IMR-90 (cell line): ENCODE data around the gene MMP24. TPM values are rescaled to one million over a fixed set of nuclear protein-coding genes. Genes with fewer than 3 reads are reported as not detected.
A peak's percentile ranks its signal among the peaks of the same experiment; 100 is the strongest.

ENCODE experiments used
- ATAC-seq: fragments of 200-7000 bp; cut with Tn5 transposase; 2 replicates; pipeline ENCODE4 v1.9.1; 2020; ENCODE audit warnings: low read depth, mild to moderate bottlenecking, moderate library complexity
- BruUV-seq: library from RNA; stranded (reverse); fragments of 400-500 nt; replicated peaks from 2 replicates; lab custom pipeline; 2021; lab: Mats Ljungman, UMichigan
- CTCF ChIA-PET: fragments of 300-600 bp; formaldehyde crosslinking; extraction: SDS; loops from one replicate; lab custom pipeline; 2021; ENCODE audit warnings: antibody characterized with exemption; lab: Yijun Ruan, JAX
- POLR2A ChIA-PET: fragments of 300-600 bp; sonication (Branson Sonifier 250); formaldehyde crosslinking; loops from one replicate; lab custom pipeline; 2022; ENCODE audit warnings: antibody characterized with exemption; ENCODE audit not compliant: unreplicated experiment; lab: Charles Lee
- DNase-seq: peaks from one replicate; pipeline ENCODE4 v3.0.0; 2013
- H2AFZ ChIP-seq: replicated peaks from 2 replicates; pipeline ENCODE3; 2013; ENCODE audit warnings: low read length, mild to moderate bottlenecking; ENCODE audit not compliant: poor library complexity
- H2AK5ac ChIP-seq: 2 replicates; pipeline ENCODE4 v1.6.1; 2013; ENCODE audit warnings: low read depth, low read length, inconsistent platforms
- H2AK9ac ChIP-seq: replicated peaks from 2 replicates; pipeline ENCODE3; 2013; ENCODE audit warnings: mild to moderate bottlenecking, low read depth, low read length, moderate library complexity; ENCODE audit not compliant: poor library complexity
- H2BK120ac ChIP-seq: 2 replicates; pipeline ENCODE4 v1.6.1; 2013; ENCODE audit warnings: low read depth, low read length, inconsistent platforms
- H2BK15ac ChIP-seq: 3 replicates; pipeline ENCODE4 v1.6.1; 2013; ENCODE audit warnings: low read depth, low read length, inconsistent platforms
- H2BK20ac ChIP-seq: 2 replicates; pipeline ENCODE4 v1.6.1; 2013; ENCODE audit warnings: low read depth, mild to moderate bottlenecking, inconsistent platforms, low read length, moderate library complexity
- H2BK5ac ChIP-seq: 2 replicates; pipeline ENCODE4 v1.6.1; 2013; ENCODE audit warnings: mild to moderate bottlenecking, low read depth, low read length, inconsistent platforms; ENCODE audit not compliant: poor library complexity, severe bottlenecking
- H3K14ac ChIP-seq: replicated peaks from 2 replicates; pipeline ENCODE4 v1.6.1; 2013; ENCODE audit warnings: low read depth, low read length, inconsistent platforms
- H3K18ac ChIP-seq: 2 replicates; pipeline ENCODE4 v1.6.1; 2013; ENCODE audit warnings: low read depth, low read length, control low read depth
- H3K23ac ChIP-seq: 2 replicates; pipeline ENCODE4 v1.6.1; 2013; ENCODE audit warnings: low read depth, low read length, inconsistent platforms
- H3K27ac ChIP-seq: 2 replicates; pipeline ENCODE4 v1.5.1; 2013; ENCODE audit warnings: mild to moderate bottlenecking, control low read depth, low read length; ENCODE audit not compliant: insufficient read depth
- H3K27me3 ChIP-seq: 2 replicates; pipeline ENCODE4 v1.6.1; 2013; ENCODE audit warnings: low read length; ENCODE audit not compliant: control insufficient read depth, insufficient read depth
- H3K36me3 ChIP-seq: 2 replicates; pipeline ENCODE4 v1.6.1; 2013; ENCODE audit warnings: low read length, mixed read lengths; ENCODE audit not compliant: control insufficient read depth, insufficient read depth
- H3K4ac ChIP-seq: 2 replicates; pipeline ENCODE4 v1.6.1; 2013; ENCODE audit warnings: low read depth, low read length, inconsistent platforms
- H3K4me1 ChIP-seq: 2 replicates; pipeline ENCODE4 v1.6.1; 2013; ENCODE audit warnings: low read length, mixed read lengths; ENCODE audit not compliant: control insufficient read depth, insufficient read depth
- H3K4me2 ChIP-seq: 2 replicates; pipeline ENCODE4 v1.6.1; 2013; ENCODE audit warnings: low read depth, mild to moderate bottlenecking, control low read depth, low read length, moderate library complexity
- H3K4me3 ChIP-seq: 2 replicates; pipeline ENCODE4 v1.5.1; 2013; ENCODE audit warnings: low read depth, mild to moderate bottlenecking, control low read depth, low read length, moderate library complexity; ENCODE audit not compliant: insufficient read depth
- H3K56ac ChIP-seq: 2 replicates; pipeline ENCODE4 v1.6.1; 2013; ENCODE audit warnings: low read length, inconsistent platforms; ENCODE audit not compliant: insufficient read depth; ENCODE audit errors: extremely low read depth
- H3K79me1 ChIP-seq, 2 experiments: 2 replicates each; pipeline ENCODE4 v1.6.1; 2013; ENCODE audit warnings: low read length in 2 of 2, inconsistent platforms in 1 of 2, low read depth in 1 of 2
- H3K9ac ChIP-seq: 2 replicates; pipeline ENCODE4 v1.6.1; 2013; ENCODE audit warnings: low read depth, low read length, control low read depth
- H3K9me1 ChIP-seq: 2 replicates; pipeline ENCODE4 v1.6.1; 2013; ENCODE audit warnings: low read length, inconsistent platforms; ENCODE audit not compliant: insufficient read depth
- H3K9me3 ChIP-seq: 2 replicates; pipeline ENCODE4 v1.6.1; 2013; ENCODE audit warnings: low read length; ENCODE audit not compliant: control insufficient read depth, insufficient read depth
- H4K20me1 ChIP-seq: 2 replicates; pipeline ENCODE4 v1.6.1; 2013; ENCODE audit warnings: low read length, inconsistent platforms; ENCODE audit not compliant: insufficient read depth
- H4K5ac ChIP-seq: 2 replicates; pipeline ENCODE4 v1.6.1; 2013; ENCODE audit warnings: mild to moderate bottlenecking, low read depth, low read length, control low read depth
- H4K8ac ChIP-seq, 2 experiments: 2 replicates each; pipeline ENCODE4 v1.6.1; 2013; ENCODE audit warnings: low read depth in 2 of 2, low read length in 2 of 2, control low read depth in 1 of 2, inconsistent platforms in 1 of 2
- H4K91ac ChIP-seq: 2 replicates; pipeline ENCODE4 v1.6.1; 2013; ENCODE audit warnings: low read depth, low read length, inconsistent platforms; ENCODE audit not compliant: insufficient read depth
- BHLHE40 ChIP-seq: fragments of 150-350 bp; IDR thresholded peaks from 2 replicates; pipeline ENCODE4 v1.6.1; 2016; ENCODE audit warnings: mild to moderate bottlenecking, low read depth, low read length
- CEBPB ChIP-seq: IDR thresholded peaks from 2 replicates; pipeline ENCODE4 v1.6.1; 2012; ENCODE audit warnings: low read depth, low read length, improper control_type of control experiment
- CHD1 ChIP-seq: IDR thresholded peaks from 2 replicates; pipeline ENCODE4 v1.6.1; 2012; ENCODE audit warnings: low read depth, low read length, improper control_type of control experiment
- FOS ChIP-seq: fragments of 150-350 bp; IDR thresholded peaks from 2 replicates; pipeline ENCODE4 v1.6.1; 2016; ENCODE audit warnings: low read depth, low read length
- MAFK ChIP-seq: IDR thresholded peaks from 2 replicates; pipeline ENCODE4 v1.6.1; 2012; ENCODE audit warnings: low read depth, low read length, improper control_type of control experiment
- MAZ ChIP-seq: IDR thresholded peaks from 2 replicates; pipeline ENCODE4 v1.6.1; 2012; ENCODE audit warnings: low read depth, mild to moderate bottlenecking, low read length, improper control_type of control experiment, moderate library complexity, borderline replicate concordance
- MXI1 ChIP-seq: IDR thresholded peaks from 2 replicates; pipeline ENCODE4 v1.6.1; 2012; ENCODE audit warnings: low read depth, mild to moderate bottlenecking, low read length, moderate library complexity, borderline replicate concordance
- POLR2A ChIP-seq: IDR thresholded peaks from 2 replicates; pipeline ENCODE4 v1.6.1; 2012; ENCODE audit warnings: mild to moderate bottlenecking, low read depth, low read length
- WGBS, 2 experiments: methylation state at CpG; one replicate each; pipeline versions ENCODE4 v1.1.5 to v1.1.7; 2013; ENCODE audit warnings: missing lambda C conversion rate in 2 of 2; ENCODE audit not compliant: insufficient read length in 1 of 2; ENCODE audit errors: extremely low coverage in 2 of 2; 5-methylcytosine and 5-hydroxymethylcytosine counted together
- dilution Hi-C: fragments of 300-500 bp; cut with HindIII; formaldehyde crosslinking; loops from one replicate; pipeline ENCODE4 v1.14.3; 2018; ENCODE audit warnings: low sequenced_read_pairs; ENCODE audit not compliant: unreplicated experiment
- in situ Hi-C: fragments of 300-500 bp; cut with MboI; formaldehyde crosslinking; loops from 3 replicates; pipeline ENCODE4 v1.14.3; 2019; ENCODE audit warnings: low sequenced_read_pairs, inconsistent platforms, mixed read lengths
- intact Hi-C: fragments of 100-400 bp; cut with micrococcal nuclease; formaldehyde crosslinking; loops from 2 replicates; pipeline ENCODE4 v1.10.0; 2022
- polyA plus RNA-seq, 3 experiments: library from polyadenylated mRNA; depleted of rRNA; stranded (reverse); fragments of >200 nt; gene quantifications; 2 replicates each; pipeline ENCODE4 v1.2.3, GENCODE V29; 2012; ENCODE audit warnings: low replicate concordance in 1 of 3
- total RNA-seq: library from RNA; depleted of rRNA; stranded (reverse); fragments of >200 nt; gene quantifications from 2 replicates; pipeline ENCODE4 v1.2.3, GENCODE V29; 2012

Gene MMP24
- total and polyA plus RNA-seq, 2 of the 4 experiments (the other 2 are of a cell fraction) = 0.36 to 0.79 TPM

GRCh38 chr20:35275741-35276251 lies 49.3 kb downstream of the MMP24 start:
- Histone ChIP-seq H3K27me3 (no peaks in the 10 kb centered on the region), H4K5ac (no peak overlapping the region), H3K9me3 (no peaks in the 10 kb centered on the region), H3K79me1 (peaks cover 30 to 64% of the 10 kb centered on the region in 2 experiments), H3K36me3 (peaks cover 57% of the 10 kb centered on the region), H2BK5ac (no peak overlapping the region), H2AK5ac (peak overlapping the region; percentile 37; the same call in 1 of the 2 replicates), H3K4ac (no peak overlapping the region), H3K4me1 (peaks cover 6% of the 10 kb centered on the region), H2BK15ac (no peak overlapping the region), H2AK9ac (peak overlapping the region; percentile 50), H2AFZ (peak overlapping the region; percentile 14), H4K8ac (no peak overlapping the region), H2BK20ac (no peak overlapping the region), H3K14ac (no peak overlapping the region), H3K9me1 (peaks cover 6% of the 10 kb centered on the region; the same call in 1 of the 2 replicates), H3K9ac (no peak overlapping the region), H2BK120ac (no peak overlapping the region), H3K4me3 (no peak overlapping the region), H3K23ac (no peak overlapping the region), H4K20me1 (no peaks in the 10 kb centered on the region; the same call in none of the 2 replicates), H3K18ac (no peak overlapping the region), H3K27ac (no peak overlapping the region; the same call in 1 of the 2 replicates), H4K91ac (no peak overlapping the region), H3K56ac (no peak overlapping the region), H3K4me2 (no peak overlapping the region)
- no TSS peak for BruUV-seq
- dilution Hi-C loops = no loop called here
- POLR2A ChIA-PET = interaction anchor here (1.1 kb wide), 1 partner anchor 9 kb away, joined by 5 read pairs; the partner anchor contains the start of gene EIF6
- in situ Hi-C loops = no loop called here
- WGBS, 2 experiments = 94% methylated on average over 7 of the region's 12 CpGs; no CpG with 5 or more reads in 1 of the 2 experiments
- CTCF ChIA-PET = no interaction called here
- no peak for DNase-seq
- no peak for ATAC-seq
- no peak for TF ChIP-seq BHLHE40
- TF ChIP-seq MAFK = no peak
- no peak for TF ChIP-seq CHD1
- TF ChIP-seq POLR2A = peak; percentile 25; the same call in 1 of the 2 replicates
- TF ChIP-seq MXI1 = no peak
- no peak for TF ChIP-seq FOS
- no peak for TF ChIP-seq CEBPB
- TF ChIP-seq MAZ = no peak
- intact Hi-C loops = loop anchor here (10.0 kb wide), 2 partner anchors 159 to 401 kb away; partner anchors contain the start of genes ACSS2, GDF5 and GGT7
